HepG2 (cell line): ENCODE data around the gene CCBE1. TPM values are rescaled to one million over a fixed set of nuclear protein-coding genes. Genes with fewer than 3 reads are reported as not detected.

Experiments
- ATAC-seq: fragments of 200-7000 bp; cut with Tn5 transposase; 3 replicates; pipeline ENCODE4 v1.9.1; 2020; ENCODE audit warnings: mild to moderate bottlenecking, moderate library complexity
- BruUV-seq: library from RNA; stranded (reverse); fragments of 400-500 nt; replicated peaks from 2 replicates; lab custom pipeline; 2021; lab: Mats Ljungman, UMichigan
- CTCF ChIA-PET: fragments of 300-600 bp; formaldehyde crosslinking; extraction: SDS; loops from one replicate; lab custom pipeline; 2021; ENCODE audit warnings: low total read pairs, inconsistent platforms, low intra/inter-chr PET ratio; lab: Yijun Ruan, JAX
- POLR2A ChIA-PET: fragments of 350-600 bp; sonication (Branson Sonifier 250); formaldehyde crosslinking; loops from one replicate; lab custom pipeline; 2020; ENCODE audit warnings: antibody characterized with exemption, inconsistent platforms; lab: Yijun Ruan, JAX
- DNase-seq: peaks from one replicate; pipeline ENCODE4 v3.0.0-alpha.2; 2015; ENCODE audit warnings: low spot score
- FAIRE-seq: peaks from 3 replicates; lab custom pipeline; 2011; peaks lifted over from hg19 to GRCh38; lab: Jason Lieb, UNC
- H2AFZ ChIP-seq: one replicate; pipeline ENCODE4 v1.6.1; 2011; ENCODE audit warnings: low read length, inconsistent platforms
- H3K27ac ChIP-seq: fragments of 300-600 bp; 3 replicates; pipeline ENCODE4 v1.8.0; 2011; ENCODE audit warnings: mixed run types, mild to moderate bottlenecking, mixed read lengths, low read length, inconsistent platforms; ENCODE audit not compliant: insufficient read depth; ENCODE audit errors: extremely low read length
- H3K27me3 ChIP-seq, 2 experiments: fragments of 200-600 bp in 1 of 2; 2 replicates in 1 of 2; 3 replicates in 1 of 2; pipeline versions ENCODE4 v1.6.0 to v1.8.0; 2011; ENCODE audit warnings: low read length in 2 of 2, mild to moderate bottlenecking in 2 of 2, moderate library complexity in 2 of 2, inconsistent platforms in 1 of 2; ENCODE audit not compliant: insufficient read depth in 2 of 2, control insufficient read depth in 1 of 2
- H3K36me3 ChIP-seq, 2 experiments: fragments of 200-600 bp in 1 of 2; replicated peaks in 1 of 2; 2 replicates in 1 of 2; 3 replicates in 1 of 2; pipeline versions ENCODE4 v1.5.1 to v1.8.0; 2011; ENCODE audit warnings: low read length in 2 of 2, inconsistent platforms in 1 of 2; ENCODE audit not compliant: insufficient read depth in 2 of 2, control insufficient read depth in 1 of 2
- H3K4me1 ChIP-seq: 2 replicates; pipeline ENCODE4 v1.5.1; 2012; ENCODE audit warnings: low read length, inconsistent platforms; ENCODE audit not compliant: insufficient read depth
- H3K4me2 ChIP-seq: 2 replicates; pipeline ENCODE4 v1.6.0; 2011; ENCODE audit warnings: low read depth, low read length, inconsistent platforms
- H3K4me3 ChIP-seq, 3 experiments: fragments of 200-600 bp in 1 of 3; sonication (generic), shearing (Covaris generic) in 1 of 3; replicated peaks in 1 of 3; 2 replicates each; pipeline ENCODE4 v1.5.1; 2011 to 2016; ENCODE audit warnings: low read length in 3 of 3, inconsistent platforms in 2 of 3, low read depth in 2 of 3, mild to moderate bottlenecking in 2 of 3, control low read depth in 1 of 3, mixed read lengths in 1 of 3; ENCODE audit not compliant: insufficient read depth in 1 of 3
- H3K79me2 ChIP-seq: one replicate; pipeline ENCODE4 v1.6.1; 2011; ENCODE audit warnings: low read length, inconsistent platforms; ENCODE audit not compliant: insufficient read depth
- H3K9ac ChIP-seq: 2 replicates; pipeline ENCODE4 v1.6.0; 2011; ENCODE audit warnings: mild to moderate bottlenecking, low read depth, low read length, inconsistent platforms; ENCODE audit not compliant: insufficient read depth
- H3K9me3 ChIP-seq: 2 replicates; pipeline ENCODE4 v1.5.1; 2012; ENCODE audit warnings: mild to moderate bottlenecking, low read length
- H4K20me1 ChIP-seq: 2 replicates; pipeline ENCODE4 v1.6.0; 2011; ENCODE audit warnings: inconsistent platforms, mild to moderate bottlenecking, low read length, moderate library complexity; ENCODE audit not compliant: insufficient read depth
- CHD2 ChIP-seq: IDR thresholded peaks from 2 replicates; pipeline ENCODE4 v1.6.1; 2011; ENCODE audit warnings: low read depth, low read length, improper control_type of control experiment
- SNRNP70 ChIP-seq: fragments of 200-400 bp; formaldehyde crosslinking; IDR thresholded peaks from 2 replicates; pipeline ENCODE4 v1.6.1; 2017; ENCODE audit warnings: mild to moderate bottlenecking, low read depth, low read length, moderate library complexity
- ZNF275 ChIP-seq: sonication (generic); formaldehyde crosslinking; IDR thresholded peaks from 2 replicates; pipeline ENCODE4 v1.8.0; 2022; ENCODE audit warnings: missing genetic modification reagents, mild to moderate bottlenecking, inconsistent platforms, borderline replicate concordance
- ZNF276 ChIP-seq: sonication (generic); formaldehyde crosslinking; IDR thresholded peaks from 2 replicates; pipeline ENCODE4 v1.4.0; 2020; ENCODE audit warnings: mild to moderate bottlenecking, low read depth, missing genetic modification reagents
- ZNF329 ChIP-seq: sonication (generic); formaldehyde crosslinking; IDR thresholded peaks from 2 replicates; pipeline ENCODE4 v1.9.0; 2021; ENCODE audit warnings: low read depth, mild to moderate bottlenecking, missing genetic modification reagents
- WGBS: methylation state at CpG from one replicate; pipeline ENCODE4 v1.1.6; 2017; ENCODE audit warnings: low lambda C conversion rate; 5-methylcytosine and 5-hydroxymethylcytosine counted together
- in situ Hi-C: cut with HindIII; loops from 2 replicates; pipeline ENCODE4 v1.10.0; 2017; ENCODE audit warnings: low pct_unique_long_range_greater_than_20kb; ENCODE audit not compliant: extremely low pct_ligation_motif_present
- intact Hi-C: fragments of 100-400 bp; cut with micrococcal nuclease; formaldehyde crosslinking; loops from one replicate; pipeline ENCODE4 v1.10.0; 2022; ENCODE audit not compliant: unreplicated experiment
- polyA plus RNA-seq, 8 experiments: library from polyadenylated mRNA; depleted of rRNA in 3 of 8; stranded (reverse) in 7 of 8; unstranded in 1 of 8; fragments of >200 nt; fragmentation: Illumina TruSeq in 4 of 8; extraction: Trizol in 4 of 8; gene quantifications; 2 replicates each; pipeline versions ENCODE4 v1.2.1 to v1.2.3, GENCODE V29; 2011 to 2016; ENCODE audit warnings: low read depth in 4 of 8, missing spikeins in 1 of 8, mixed read lengths in 1 of 8; ENCODE audit not compliant: insufficient read depth in 1 of 8
- total RNA-seq, 5 experiments: library from RNA; depleted of rRNA; stranded (reverse); fragments of >200 nt; fragmentation: Illumina TruSeq; extraction: Trizol; gene quantifications; 2 replicates each; pipeline ENCODE4 v1.2.3, GENCODE V29; 2016; ENCODE audit warnings: low read depth in 1 of 5

CCBE1 gene
- total and polyA plus RNA-seq, 2 of the 13 experiments (the other 11 are each of a cell fraction or from before 2014, with no cell fraction given): not detected

GRCh38 chr18:59610546-59611140 is 86.6 kb downstream of the CCBE1 start:
- no TSS peak for BruUV-seq
- no peaks in the 10 kb centered on the region for H3K36me3 ChIP-seq
- no peaks in the 10 kb centered on the region for H3K4me1 ChIP-seq
- no peak overlapping the region for H3K4me3 ChIP-seq
- ATAC-seq: peak; percentile 58; the same call in 2 of the 3 replicates
- CTCF ChIA-PET: no interaction called here
- 100% methylated on average over 1 of the region's 5 CpGs for WGBS
- in situ Hi-C loops (no loop called here), intact Hi-C loops (loop anchor here (10.0 kb wide), 1 partner anchor 156 kb away; no protein-coding TSS in a partner anchor)
- H3K4me2 ChIP-seq: no peak overlapping the region
- POLR2A ChIA-PET: no interaction called here
- no peak for DNase-seq
- peaks cover 0 to 2% of the 10 kb centered on the region in 2 experiments; a peak in 2 of 5 replicates for H3K27me3 ChIP-seq
- TF ChIP-seq ZNF276 (CRISPR knock-in tag): no peak
- TF ChIP-seq, all 625 proteins: peak for 0
- H2AFZ ChIP-seq: no peak overlapping the region
- H3K9me3 ChIP-seq: no peaks in the 10 kb centered on the region
- no peaks in the 10 kb centered on the region for H3K79me2 ChIP-seq
- FAIRE-seq: no peak
- H3K27ac ChIP-seq: no peak overlapping the region
- no peaks in the 10 kb centered on the region for H4K20me1 ChIP-seq
- no peak overlapping the region for H3K9ac ChIP-seq

GRCh38 chr18:59609654-59610053 is 87.6 kb downstream of the CCBE1 start:
- in situ Hi-C loops (no loop called here), intact Hi-C loops (loop anchor here (10.0 kb wide), 1 partner anchor 155 kb away; no protein-coding TSS in a partner anchor)
- no peaks in the 10 kb centered on the region for H4K20me1 ChIP-seq

More at GRCh38 chr18:59609654-59610053, 87.6 kb downstream of the CCBE1 start:
- CTCF ChIA-PET: no interaction called here
- no TSS peak for BruUV-seq
- TF ChIP-seq SNRNP70 (no peak), ZNF329 (CRISPR knock-in tag) (no peak), CHD2 (no peak), ZNF275 (CRISPR knock-in tag) (no peak)
- FAIRE-seq (no peak), DNase-seq (no peak), ATAC-seq (no peak)
- no peak overlapping the region for H3K4me2 ChIP-seq
- no peak overlapping the region for H3K4me3 ChIP-seq
- peaks cover 0 to 2% of the 10 kb centered on the region in 2 experiments; a peak in 2 of 5 replicates for H3K27me3 ChIP-seq
- H2AFZ ChIP-seq: no peak overlapping the region
- POLR2A ChIA-PET: no interaction called here
- H3K36me3 ChIP-seq: no peaks in the 10 kb centered on the region
- H3K9ac ChIP-seq: no peak overlapping the region
- no peaks in the 10 kb centered on the region for H3K79me2 ChIP-seq
- no peak overlapping the region for H3K27ac ChIP-seq
- H3K4me1 ChIP-seq: no peaks in the 10 kb centered on the region
- H3K9me3 ChIP-seq: no peaks in the 10 kb centered on the region
